Parathyroid adenoma (tissue), 2 donors: ENCODE results near the gene SLC7A5.

Source experiments
- H2AFZ ChIP-seq: fragments of 300-600 bp; sonication (generic); one replicate; pipeline ENCODE4 v1.7.0; 2017; ENCODE audit warnings: antibody characterized with exemption, mild to moderate bottlenecking
- H3K27ac ChIP-seq: fragments of 300-600 bp; sonication (generic); one replicate; pipeline ENCODE4 v1.7.0; 2017
- H3K27me3 ChIP-seq: fragments of 300-600 bp; sonication (generic); one replicate; pipeline ENCODE4 v1.7.0; 2017; ENCODE audit warnings: low read length; ENCODE audit not compliant: control insufficient read depth, insufficient read depth
- H3K36me3 ChIP-seq: fragments of 300-600 bp; sonication (generic); one replicate; pipeline ENCODE4 v1.7.0; 2017; ENCODE audit warnings: low read length; ENCODE audit not compliant: control insufficient read depth, insufficient read depth
- H3K4me1 ChIP-seq: fragments of 300-600 bp; sonication (generic); one replicate; pipeline ENCODE4 v1.7.0; 2017; ENCODE audit warnings: control low read depth
- H3K4me2 ChIP-seq: fragments of 300-600 bp; sonication (generic); one replicate; pipeline ENCODE4 v1.7.0; 2017; ENCODE audit warnings: low read length
- H3K4me3 ChIP-seq: fragments of 300-600 bp; sonication (generic); one replicate; pipeline ENCODE4 v1.7.0; 2017; ENCODE audit warnings: low read depth, low read length
- H3K79me2 ChIP-seq: fragments of 300-600 bp; sonication (generic); one replicate; pipeline ENCODE4 v1.7.0; 2017; ENCODE audit warnings: control low read depth
- H3K9ac ChIP-seq: fragments of 300-600 bp; sonication (generic); one replicate; pipeline ENCODE4 v1.7.0; 2017; ENCODE audit warnings: mild to moderate bottlenecking
- H3K9me3 ChIP-seq: fragments of 300-600 bp; sonication (generic); one replicate; pipeline ENCODE4 v1.7.0; 2017; ENCODE audit warnings: low read length; ENCODE audit not compliant: control insufficient read depth
- TF ChIP-seq, protein P1 (sequence below): fragments of 300-600 bp; sonication (generic); IDR thresholded peaks from one replicate; pipeline ENCODE4 v1.7.0; 2017; ENCODE audit warnings: antibody characterized with exemption, mild to moderate bottlenecking
- donor health status: primary hyperparathyroidism.

SLC7A5 gene

GRCh38 chr16:87840271-87840978 lies 28.9 kb downstream of the SLC7A5 start:
- Histone ChIP-seq H3K27ac (no peak overlapping the region), H3K4me1 (no peaks in the 10 kb centered on the region), H3K4me3 (no peak overlapping the region), H2AFZ (no peak overlapping the region), H3K27me3 (no peaks in the 10 kb centered on the region), H3K9ac (no peak overlapping the region), H3K4me2 (no peak overlapping the region), H3K36me3 (no peaks in the 10 kb centered on the region), H3K9me3 (no peaks in the 10 kb centered on the region), H3K79me2 (no peaks in the 10 kb centered on the region)
- TF ChIP-seq, protein P1, sequence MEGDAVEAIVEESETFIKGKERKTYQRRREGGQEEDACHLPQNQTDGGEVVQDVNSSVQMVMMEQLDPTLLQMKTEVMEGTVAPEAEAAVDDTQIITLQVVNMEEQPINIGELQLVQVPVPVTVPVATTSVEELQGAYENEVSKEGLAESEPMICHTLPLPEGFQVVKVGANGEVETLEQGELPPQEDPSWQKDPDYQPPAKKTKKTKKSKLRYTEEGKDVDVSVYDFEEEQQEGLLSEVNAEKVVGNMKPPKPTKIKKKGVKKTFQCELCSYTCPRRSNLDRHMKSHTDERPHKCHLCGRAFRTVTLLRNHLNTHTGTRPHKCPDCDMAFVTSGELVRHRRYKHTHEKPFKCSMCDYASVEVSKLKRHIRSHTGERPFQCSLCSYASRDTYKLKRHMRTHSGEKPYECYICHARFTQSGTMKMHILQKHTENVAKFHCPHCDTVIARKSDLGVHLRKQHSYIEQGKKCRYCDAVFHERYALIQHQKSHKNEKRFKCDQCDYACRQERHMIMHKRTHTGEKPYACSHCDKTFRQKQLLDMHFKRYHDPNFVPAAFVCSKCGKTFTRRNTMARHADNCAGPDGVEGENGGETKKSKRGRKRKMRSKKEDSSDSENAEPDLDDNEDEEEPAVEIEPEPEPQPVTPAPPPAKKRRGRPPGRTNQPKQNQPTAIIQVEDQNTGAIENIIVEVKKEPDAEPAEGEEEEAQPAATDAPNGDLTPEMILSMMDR = no peak

DNA sequence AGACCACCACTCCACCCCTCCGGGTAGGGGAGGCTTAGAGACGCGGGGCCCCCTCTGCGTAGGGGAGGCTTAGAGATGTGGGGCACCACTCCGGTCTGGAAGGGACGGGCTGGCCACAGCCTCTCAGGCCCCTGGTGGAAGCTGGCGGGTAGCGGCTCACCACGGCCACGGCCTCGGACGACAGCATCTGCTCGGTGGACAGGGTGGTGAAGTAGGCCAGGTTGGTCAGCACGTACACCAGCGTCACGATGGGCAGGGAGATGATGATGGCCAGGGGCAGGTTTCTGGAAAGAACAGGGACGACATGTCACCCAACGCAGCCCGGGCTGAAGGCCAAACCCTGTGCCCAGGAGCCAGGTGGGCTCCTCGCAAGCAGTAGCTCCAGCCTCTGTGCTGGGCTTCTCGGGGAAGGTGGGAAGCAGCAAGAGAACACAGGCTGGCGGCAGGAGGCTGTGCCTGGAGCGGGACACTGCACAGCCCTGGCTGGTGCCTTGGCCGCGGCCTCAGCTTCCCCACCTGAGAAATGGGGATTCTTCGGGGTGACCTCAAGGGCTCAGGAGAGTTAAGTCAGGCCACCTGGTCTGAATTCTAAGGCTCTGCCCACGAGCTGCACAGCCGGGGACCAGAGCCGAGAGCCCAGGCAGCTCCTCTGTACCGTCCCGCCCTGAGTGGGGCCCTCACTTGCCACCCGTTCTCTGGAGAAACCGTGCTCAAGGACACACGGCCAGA lies 29.6 kb downstream of the SLC7A5 start:
- H3K9me3 ChIP-seq = no peaks in the 10 kb centered on the region
- no peak overlapping the region for H3K4me2 ChIP-seq
- H3K36me3 ChIP-seq = no peaks in the 10 kb centered on the region
- H2AFZ ChIP-seq = no peak overlapping the region
- no peaks in the 10 kb centered on the region for H3K27me3 ChIP-seq
- H3K9ac ChIP-seq = no peak overlapping the region
- H3K4me3 ChIP-seq = no peak overlapping the region
- no peaks in the 10 kb centered on the region for H3K4me1 ChIP-seq
- TF ChIP-seq, protein P1 = no peak
- H3K27ac ChIP-seq = no peak overlapping the region
- H3K79me2 ChIP-seq = no peaks in the 10 kb centered on the region

DNA sequence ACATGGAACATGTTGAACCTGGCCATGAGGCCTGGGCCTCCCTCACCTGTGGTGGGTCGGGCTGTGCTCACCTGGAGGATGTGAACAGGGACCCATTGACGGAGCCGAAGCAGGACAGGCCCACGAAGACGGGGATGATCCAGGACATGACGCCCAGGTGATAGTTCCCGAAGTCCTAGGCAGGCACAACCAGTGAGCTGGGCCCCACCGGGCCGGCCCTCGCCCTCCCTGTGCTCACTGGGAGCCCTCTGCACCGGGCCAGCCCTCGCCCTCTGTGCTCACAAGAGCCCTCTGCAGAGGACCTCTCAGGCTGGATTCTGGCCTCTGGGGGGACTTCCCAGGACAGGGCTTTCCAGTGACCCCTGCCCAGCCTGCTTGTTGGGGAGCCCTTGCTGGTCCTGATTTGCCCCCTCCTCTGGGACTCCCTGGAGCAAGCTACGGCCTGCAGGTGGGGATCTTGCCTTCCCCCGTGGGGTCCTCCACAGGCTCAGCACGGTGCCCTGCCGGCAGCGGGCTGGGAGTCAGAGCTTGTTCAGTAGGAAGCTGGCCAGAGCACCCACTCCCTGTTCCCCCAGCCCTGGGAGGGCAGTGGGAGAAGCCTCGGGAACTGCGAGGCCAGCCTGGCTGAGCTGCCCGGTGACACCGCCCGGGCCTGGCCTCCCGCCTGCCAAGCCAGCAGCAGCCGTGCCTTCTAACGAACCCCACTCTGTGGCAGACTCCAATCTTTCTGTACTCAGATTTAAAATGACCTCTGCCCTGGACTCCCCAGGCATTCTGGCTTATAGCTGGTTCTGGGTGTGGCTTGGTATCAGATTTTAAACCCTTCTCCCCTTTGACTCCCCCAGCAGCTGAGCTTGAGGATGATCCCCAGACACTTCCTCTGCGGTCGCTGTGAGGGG lies 30.4 kb downstream of the SLC7A5 start:
- no peaks in the 10 kb centered on the region for H3K36me3 ChIP-seq
- H3K4me1 ChIP-seq = no peaks in the 10 kb centered on the region
- no peak overlapping the region for H3K27ac ChIP-seq
- H3K4me3 ChIP-seq = no peak overlapping the region
- no peak overlapping the region for H3K9ac ChIP-seq
- no peak overlapping the region for H3K4me2 ChIP-seq
- TF ChIP-seq, protein P1 = no peak
- no peaks in the 10 kb centered on the region for H3K79me2 ChIP-seq
- H2AFZ ChIP-seq = no peak overlapping the region
- no peaks in the 10 kb centered on the region for H3K9me3 ChIP-seq
- no peaks in the 10 kb centered on the region for H3K27me3 ChIP-seq

DNA sequence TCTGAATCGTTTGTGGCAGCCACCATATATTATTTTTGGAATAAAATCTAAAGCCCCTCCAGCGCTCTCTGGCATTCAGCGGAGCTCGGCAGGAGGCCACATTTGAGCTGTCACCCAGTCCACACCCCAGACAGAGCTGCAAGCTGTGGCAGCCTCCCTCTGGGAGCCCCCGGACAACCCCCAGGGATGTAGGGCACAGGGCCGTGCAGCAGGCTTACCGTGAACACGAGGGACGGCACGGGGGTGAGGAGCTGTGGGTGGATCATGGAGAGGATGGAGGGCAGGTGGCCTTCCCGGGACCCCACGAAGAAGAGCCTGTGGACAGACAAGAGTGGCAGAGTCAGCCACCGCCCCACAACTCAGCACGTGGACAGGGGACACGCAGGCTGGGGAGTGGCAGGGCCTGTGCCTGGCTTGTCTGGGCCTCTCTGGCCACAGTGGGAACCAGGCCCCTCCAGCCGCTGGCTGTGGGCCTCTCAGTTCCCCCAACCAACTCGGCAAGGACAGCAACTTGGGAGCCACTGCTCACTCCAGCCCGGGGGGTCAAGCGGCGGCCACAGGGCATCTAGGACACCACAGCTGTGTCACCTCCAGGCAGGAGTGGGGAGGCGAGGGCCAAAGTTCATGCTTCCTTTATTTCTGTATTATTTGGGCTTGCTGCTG lies 31.5 kb downstream of the SLC7A5 start:
- H3K9me3 ChIP-seq = no peaks in the 10 kb centered on the region
- no peaks in the 10 kb centered on the region for H3K27me3 ChIP-seq
- no peak overlapping the region for H3K27ac ChIP-seq
- H3K4me2 ChIP-seq = no peak overlapping the region
- no peaks in the 10 kb centered on the region for H3K79me2 ChIP-seq
- H3K4me3 ChIP-seq = no peak overlapping the region
- H3K9ac ChIP-seq = no peak overlapping the region
- H3K36me3 ChIP-seq = no peaks in the 10 kb centered on the region
- no peaks in the 10 kb centered on the region for H3K4me1 ChIP-seq
- TF ChIP-seq, protein P1 = no peak
- H2AFZ ChIP-seq = no peak overlapping the region
